Measurements from ENCODE around the gene KLLN.
"Not testable (repeated sequence)": the region's sequence is repeated elsewhere in the genome, so short reads cannot be mapped to it uniquely, and the experiment has no call there.

The KLLN gene

GRCh38 chr10:87842220-87842641 is 21.1 kb downstream of the KLLN start:
- TF ChIP-seq, protein P1, sequence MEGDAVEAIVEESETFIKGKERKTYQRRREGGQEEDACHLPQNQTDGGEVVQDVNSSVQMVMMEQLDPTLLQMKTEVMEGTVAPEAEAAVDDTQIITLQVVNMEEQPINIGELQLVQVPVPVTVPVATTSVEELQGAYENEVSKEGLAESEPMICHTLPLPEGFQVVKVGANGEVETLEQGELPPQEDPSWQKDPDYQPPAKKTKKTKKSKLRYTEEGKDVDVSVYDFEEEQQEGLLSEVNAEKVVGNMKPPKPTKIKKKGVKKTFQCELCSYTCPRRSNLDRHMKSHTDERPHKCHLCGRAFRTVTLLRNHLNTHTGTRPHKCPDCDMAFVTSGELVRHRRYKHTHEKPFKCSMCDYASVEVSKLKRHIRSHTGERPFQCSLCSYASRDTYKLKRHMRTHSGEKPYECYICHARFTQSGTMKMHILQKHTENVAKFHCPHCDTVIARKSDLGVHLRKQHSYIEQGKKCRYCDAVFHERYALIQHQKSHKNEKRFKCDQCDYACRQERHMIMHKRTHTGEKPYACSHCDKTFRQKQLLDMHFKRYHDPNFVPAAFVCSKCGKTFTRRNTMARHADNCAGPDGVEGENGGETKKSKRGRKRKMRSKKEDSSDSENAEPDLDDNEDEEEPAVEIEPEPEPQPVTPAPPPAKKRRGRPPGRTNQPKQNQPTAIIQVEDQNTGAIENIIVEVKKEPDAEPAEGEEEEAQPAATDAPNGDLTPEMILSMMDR (IDR thresholded peaks at IDR 0.05; ENCODE audit: extremely low read depth, insufficient read depth, missing control alignments), result no peak
- in situ Hi-C loops (cut with MboI; ENCODE audit: low pct_unique_long_range_greater_than_20kb, low sequenced_read_pairs, unreplicated experiment), result no loop called here
- no peak for DNase-seq (ENCODE audit: low spot score)

DNA sequence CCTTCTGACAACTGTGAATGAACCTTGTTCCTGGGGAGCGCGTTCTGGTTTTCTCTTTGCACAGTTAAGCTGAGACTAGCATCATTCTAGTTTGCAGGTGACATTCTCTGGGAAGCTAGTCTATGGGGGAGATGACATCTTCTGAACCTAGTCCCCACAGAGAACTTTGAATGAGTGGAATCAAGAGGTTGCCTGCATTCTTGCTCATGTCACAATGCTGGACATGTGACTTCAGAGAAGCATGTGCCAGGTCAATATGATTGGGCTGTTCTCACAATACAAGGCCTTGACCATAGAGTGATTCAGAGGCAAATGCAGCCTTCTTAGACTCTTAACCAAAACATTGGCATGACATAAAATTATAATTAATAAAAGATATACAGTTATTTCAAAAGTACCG is 22.1 kb downstream of the KLLN start:
- no peak for DNase-seq (ENCODE audit: low spot score)
- in situ Hi-C loops (cut with MboI; ENCODE audit: low pct_unique_long_range_greater_than_20kb, low sequenced_read_pairs, unreplicated experiment), result no loop called here
- TF ChIP-seq, protein P1 (IDR thresholded peaks at IDR 0.05; ENCODE audit: extremely low read depth, insufficient read depth, missing control alignments), result no peak

DNA sequence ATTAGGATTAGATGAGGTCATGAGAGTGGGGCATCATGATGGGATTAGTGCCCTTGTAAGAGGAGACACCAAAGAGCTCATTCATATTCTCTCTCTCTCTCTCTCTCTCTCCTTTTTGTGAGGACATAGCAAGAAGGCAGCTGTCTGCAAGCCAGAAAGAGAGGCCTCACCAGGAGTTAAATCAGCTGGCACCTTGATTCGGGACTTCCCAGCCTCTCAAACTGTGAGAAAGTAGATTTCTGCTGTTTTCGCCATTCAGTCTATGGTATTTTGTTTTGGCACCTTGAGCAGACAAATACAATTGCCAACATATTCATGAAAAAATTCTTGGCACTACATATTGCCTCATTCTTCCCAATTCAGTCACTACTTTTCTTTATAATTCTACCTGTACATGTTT is 24.7 kb downstream of the KLLN start:
- TF ChIP-seq, protein P1 (IDR thresholded peaks at IDR 0.05; ENCODE audit: extremely low read depth, insufficient read depth, missing control alignments), result no peak
- DNase-seq (ENCODE audit: low spot score), result no peak
- in situ Hi-C loops (cut with MboI; ENCODE audit: low pct_unique_long_range_greater_than_20kb, low sequenced_read_pairs, unreplicated experiment), result no loop called here

- DNase-seq (ENCODE audit: low spot score), result no peak
- TF ChIP-seq, protein P1 (IDR thresholded peaks at IDR 0.05; ENCODE audit: extremely low read depth, insufficient read depth, missing control alignments), result no peak
- in situ Hi-C loops (cut with MboI; ENCODE audit: low pct_unique_long_range_greater_than_20kb, low sequenced_read_pairs, unreplicated experiment), result no loop called here
Measured at GRCh38 chr10:87837445-87837844, 25.9 kb downstream of the KLLN start.

- in situ Hi-C loops (cut with MboI; ENCODE audit: low pct_unique_long_range_greater_than_20kb, low sequenced_read_pairs, unreplicated experiment), result no loop called here
Measured at GRCh38 chr10:87836098-87836497, 27.2 kb downstream of the KLLN start.

GRCh38 chr10:87829986-87830729 is 33.2 kb downstream of the KLLN start:
- no peak for DNase-seq (ENCODE audit: low spot score)
- TF ChIP-seq, protein P1 (IDR thresholded peaks at IDR 0.05; ENCODE audit: extremely low read depth, insufficient read depth, missing control alignments), result no peak
- in situ Hi-C loops (cut with MboI; ENCODE audit: low pct_unique_long_range_greater_than_20kb, low sequenced_read_pairs, unreplicated experiment), result no loop called here

More at GRCh38 chr10:87836098-87836497, 27.2 kb downstream of the KLLN start:
- TF ChIP-seq, protein P1 (IDR thresholded peaks at IDR 0.05; ENCODE audit: extremely low read depth, insufficient read depth, missing control alignments), result no peak
- DNase-seq (ENCODE audit: low spot score), result no peak

DNA sequence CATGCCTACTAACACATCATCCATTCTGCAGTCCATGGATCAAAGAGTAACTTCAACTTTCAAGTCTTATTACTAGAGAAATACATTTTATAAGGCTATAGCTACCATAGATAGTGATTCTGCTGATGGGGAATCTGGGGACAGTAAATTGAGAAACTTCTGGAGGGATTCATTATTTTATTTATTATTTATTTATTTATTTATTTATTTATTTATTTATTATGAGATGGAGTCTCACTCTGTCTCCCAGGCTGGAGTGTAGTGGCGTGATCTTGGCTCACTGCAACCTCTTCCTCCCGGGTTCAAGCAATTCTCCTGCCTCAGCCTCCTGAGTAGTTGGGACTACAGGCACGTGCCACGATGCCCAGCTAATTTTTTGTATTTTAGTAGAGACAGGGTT is 34.3 kb downstream of the KLLN start:
- DNase-seq (ENCODE audit: low spot score); in situ Hi-C loops (cut with MboI; ENCODE audit: low pct_unique_long_range_greater_than_20kb, low sequenced_read_pairs, unreplicated experiment): not testable (repeated sequence)

All from GM13977 (cell line).